Measurements from ENCODE around the gene ANKLE2.
"Not testable (repeated sequence)": the region's sequence is repeated elsewhere in the genome, so short reads cannot be mapped to it uniquely, and the experiment has no call there.

The ANKLE2 gene

DNA sequence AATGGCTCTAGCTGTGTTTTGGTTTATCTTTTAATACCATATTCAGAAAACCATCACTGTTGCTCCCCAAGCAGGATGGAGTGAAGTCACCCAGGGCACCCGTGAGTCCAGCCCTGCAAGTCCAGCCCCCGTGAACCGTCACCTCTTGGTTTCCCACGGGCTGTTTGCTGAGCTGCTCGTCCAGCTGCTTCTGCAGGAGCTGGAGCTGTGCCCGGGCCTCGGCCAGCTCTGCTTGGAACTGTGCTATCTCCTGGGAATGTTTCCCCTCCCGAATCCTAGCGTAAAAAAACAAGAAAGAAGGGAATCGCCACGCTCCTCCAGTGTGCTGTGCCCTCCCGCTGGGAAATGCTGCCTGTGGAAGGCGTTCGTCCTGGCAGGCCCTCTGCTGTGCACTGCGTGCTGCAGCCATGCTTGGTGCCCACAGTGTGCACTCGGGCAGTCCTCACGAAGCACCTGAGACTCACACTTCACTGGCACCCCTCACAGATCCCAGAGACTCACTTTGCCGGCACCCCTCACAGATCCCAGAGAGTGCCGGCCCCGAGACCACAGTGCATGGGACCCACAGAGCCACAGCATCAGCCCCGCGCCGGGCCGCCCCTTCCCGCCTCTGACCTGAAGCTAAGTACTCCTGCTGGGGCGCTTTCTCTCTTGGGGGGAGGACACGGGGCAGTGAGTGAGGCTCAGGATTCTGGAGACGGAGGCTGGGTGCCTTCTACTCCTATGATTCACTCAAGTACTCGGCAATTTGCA, 15.4 kb upstream of the ANKLE2 start:
- no peak for DNase-seq

DNA sequence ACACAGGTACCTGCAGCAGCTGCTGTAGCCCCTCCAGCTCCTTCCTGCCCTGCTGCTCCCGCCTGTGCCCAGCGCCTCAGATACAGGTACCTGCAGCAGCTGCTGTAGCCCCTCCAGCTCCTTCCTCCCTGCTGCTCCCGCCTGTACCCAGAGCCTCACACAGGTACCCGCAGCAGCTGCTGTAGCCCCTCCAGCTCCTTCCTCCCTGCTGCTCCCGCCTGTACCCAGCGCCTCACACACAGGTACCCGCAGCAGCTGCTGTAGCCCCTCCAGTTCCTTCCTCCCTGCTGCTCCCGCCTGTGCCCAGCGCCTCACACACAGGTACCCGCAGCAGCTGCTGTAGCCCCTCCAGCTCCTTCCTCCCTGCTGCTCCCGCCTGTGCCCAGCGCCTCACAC, 14.6 kb upstream of the ANKLE2 start:
- not testable (repeated sequence) for DNase-seq

DNA sequence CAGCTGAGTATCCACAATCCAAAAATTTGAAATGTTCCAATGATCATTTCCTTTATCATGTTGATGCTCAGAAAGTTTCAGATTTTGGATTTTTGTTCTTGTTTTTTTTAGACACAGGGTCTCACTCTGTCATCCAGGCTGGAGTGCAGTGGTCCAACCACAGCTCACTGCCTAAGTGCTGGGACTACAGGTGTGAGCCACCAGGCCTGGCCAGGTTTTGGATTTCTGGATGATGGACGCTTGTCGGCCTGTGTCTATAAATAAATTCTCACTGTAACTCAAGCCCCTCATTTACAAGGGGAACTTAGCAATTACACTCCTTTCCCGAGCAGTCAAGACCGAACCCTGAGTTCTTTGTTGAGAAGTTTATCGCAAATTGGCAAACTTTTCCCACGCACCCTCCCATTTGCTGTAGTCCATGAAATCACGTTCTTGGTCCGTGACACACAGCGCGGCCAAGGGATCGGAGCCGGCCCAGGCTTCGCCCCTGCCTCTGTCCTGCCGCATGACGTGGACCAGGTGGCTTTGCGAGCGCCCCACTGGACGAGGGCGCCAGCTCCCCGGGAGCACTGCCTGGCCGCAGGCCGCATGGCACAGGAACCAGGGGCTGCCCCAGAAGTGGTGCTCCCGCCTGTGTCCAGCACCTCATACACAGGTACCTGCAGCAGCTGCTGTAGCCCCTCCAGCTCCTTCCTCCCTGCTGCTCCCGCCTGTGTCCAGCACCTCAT, 14.0 kb upstream of the ANKLE2 start:
- no peak for DNase-seq

GRCh38 chr12:132774646-132775275, 13.1 kb upstream of the ANKLE2 start:
- DNase-seq = no peak

DNA sequence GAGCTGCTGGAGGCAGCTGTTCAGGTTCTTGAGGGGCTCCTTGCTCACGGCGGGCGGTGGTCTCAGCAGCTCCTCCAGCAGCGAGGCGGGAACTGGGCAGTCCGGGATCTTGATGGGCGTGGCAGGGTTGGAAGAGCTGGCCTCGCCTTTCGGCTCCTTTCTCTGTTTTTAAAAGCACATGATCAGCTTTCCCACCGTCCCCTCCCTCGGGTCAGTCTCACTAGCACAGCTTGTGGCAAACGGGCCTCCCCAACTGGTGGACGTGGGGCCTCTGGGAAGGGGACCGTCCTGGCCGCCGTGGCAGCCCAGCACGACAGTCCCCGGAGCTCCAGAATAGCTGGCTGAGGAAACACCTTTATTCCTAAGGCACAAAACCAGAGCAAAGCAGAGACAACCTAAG, 12.5 kb upstream of the ANKLE2 start:
- DNase-seq = no peak

GRCh38 chr12:132773077-132773955, 11.7 kb upstream of the ANKLE2 start:
- no peak for DNase-seq

DNA sequence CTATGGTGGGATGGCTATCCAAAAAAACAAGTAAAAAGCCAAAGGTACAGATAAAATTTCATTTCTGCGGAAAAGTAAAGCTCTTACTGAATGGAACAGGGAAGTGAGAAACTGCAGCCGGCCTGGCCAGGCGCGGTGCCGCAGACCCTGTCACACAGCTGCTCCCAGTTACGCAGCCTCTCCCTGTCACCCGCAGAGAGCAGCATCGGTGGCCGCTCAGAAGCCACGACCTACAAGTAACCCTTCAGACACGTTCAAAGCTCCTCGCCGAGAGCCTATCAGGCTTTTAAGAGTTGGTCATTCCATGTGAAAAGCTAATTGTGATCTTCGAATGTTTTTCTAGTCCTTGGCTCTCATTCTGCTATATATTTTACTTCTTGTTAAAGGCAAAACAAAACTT, 11.0 kb upstream of the ANKLE2 start:
- no peak for DNase-seq

GRCh38 chr12:132771126-132771838, 9.7 kb upstream of the ANKLE2 start:
- peak; percentile 51 for DNase-seq

DNA sequence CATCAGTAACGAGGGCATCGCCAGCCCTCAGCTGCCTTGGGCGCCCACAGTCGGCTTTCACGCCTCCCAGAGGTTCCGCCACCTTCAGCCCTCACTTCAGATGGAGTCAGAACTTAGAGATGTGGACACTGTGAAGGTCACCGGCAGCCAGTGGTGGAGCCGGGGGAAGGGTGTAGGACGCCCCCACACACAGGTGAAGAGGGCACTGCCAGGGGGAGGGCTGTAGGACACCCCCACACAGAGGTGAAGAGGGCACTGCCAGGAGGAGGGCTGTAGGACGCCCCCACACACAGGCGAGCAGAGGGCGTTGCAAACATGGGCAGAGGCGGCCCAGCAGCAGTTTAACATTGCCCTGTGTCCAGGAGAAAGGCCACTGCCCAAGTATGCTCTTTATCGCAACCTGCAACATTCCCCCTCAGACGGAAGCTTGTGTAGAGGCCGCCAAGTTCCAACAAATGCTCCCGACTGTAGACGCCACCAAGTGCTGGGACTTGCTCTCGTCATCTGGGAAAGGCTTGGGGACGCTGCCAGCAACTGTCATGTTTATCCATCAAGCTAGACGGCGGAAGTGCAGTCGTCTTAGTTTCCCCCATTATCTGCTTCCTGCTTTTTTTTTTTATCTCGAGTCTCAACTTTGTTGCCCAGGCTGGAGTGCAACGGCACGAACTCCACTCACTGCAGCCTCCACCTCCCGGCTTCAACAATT, 4.9 kb upstream of the ANKLE2 start:
- no peak for DNase-seq

GRCh38 chr12:132765361-132765760, 3.7 kb upstream of the ANKLE2 start:
- no peak for DNase-seq

- DNase-seq = no peak
Observed at GRCh38 chr12:132764231-132764630, 2.6 kb upstream of the ANKLE2 start.

DNA sequence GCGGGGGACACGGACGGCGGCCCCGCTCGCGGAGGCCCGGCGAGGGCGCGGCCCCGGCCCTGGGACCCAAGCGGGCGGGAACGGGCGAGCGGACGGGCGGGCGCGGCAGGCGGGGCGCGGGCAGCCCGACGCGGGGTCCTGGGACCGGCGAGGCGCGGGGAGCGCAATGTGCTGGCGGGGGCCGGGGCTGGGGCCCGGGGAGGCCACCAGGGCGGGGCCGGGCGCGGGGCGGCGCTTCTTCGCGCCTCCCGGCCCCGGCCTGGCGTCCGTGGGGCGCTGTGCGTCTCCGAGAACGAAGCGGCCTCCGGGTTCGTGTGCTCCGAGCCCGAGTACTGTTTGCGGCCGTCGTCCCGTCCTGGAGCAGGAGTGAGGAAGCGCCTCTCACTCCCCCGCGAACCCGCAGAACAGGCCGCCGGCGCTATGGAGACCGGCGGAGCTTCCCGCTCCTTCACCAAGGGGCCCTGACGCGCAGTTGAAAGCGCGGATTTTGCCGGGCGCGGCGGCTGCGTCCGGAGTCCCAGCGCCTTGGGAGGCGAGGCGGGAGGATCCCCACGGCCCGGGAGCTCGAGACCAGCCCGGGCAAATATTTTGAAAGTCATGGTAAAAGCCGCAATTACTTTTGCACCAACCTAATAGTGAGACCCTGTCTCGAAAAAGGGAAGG, 420 bp upstream of the ANKLE2 start:
- peak; percentile 85 for DNase-seq

GRCh38 chr12:132759359-132759758, 2.3 kb downstream of the ANKLE2 start:
- no peak for DNase-seq

DNA sequence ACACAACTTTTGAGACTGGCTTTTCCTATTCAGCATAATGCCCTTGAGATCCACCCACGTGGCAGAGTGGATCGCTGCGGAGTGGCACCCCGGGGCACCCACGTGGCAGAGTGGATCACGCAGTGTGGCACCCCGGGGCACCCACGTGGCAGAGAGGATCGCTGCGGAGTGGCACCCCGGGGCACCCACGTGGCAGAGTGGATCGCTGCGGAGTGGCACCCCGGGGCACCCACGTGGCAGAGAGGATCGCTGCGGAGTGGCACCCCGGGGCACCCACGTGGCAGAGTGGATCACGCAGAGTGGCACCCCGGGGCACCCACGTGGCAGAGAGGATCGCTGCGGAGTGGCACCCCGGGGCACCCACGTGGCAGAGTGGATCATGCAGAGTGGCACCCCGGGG, 2.8 kb downstream of the ANKLE2 start:
- DNase-seq = not testable (repeated sequence)

DNA sequence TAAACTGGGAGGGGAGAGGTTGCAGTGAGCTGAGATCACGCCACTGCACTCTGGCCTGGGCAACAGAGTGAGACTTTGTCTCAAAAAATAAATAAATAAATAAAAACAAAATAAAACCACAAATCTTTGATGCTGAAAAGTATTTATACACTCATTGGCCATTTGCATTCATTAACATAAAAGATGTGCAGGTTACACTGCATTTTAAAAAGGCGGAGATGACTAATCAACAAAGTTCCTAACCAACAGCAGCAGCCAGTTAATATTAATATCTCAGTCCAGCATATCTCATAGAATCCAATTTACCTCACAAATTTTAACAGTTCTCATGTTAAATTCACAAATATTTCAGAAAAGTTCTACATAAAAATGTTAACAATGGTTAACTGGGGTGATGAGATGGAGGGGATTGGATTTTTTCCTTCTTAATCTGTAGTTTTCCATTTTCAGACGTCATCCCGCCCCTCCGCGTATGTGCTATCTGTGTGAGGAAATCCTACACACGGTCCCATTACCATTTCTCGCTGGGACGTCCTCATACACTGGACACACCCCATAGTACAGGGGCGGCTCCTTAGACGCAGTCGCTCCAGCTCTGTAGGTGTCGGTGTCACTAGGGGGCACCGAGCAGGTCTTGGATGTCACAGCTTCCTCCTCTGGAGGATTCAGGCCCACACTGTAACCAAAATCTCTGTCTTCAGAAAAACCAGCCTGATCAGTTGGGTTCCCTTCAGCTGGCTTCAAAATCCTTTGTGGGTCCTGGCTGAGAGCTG, 7.3 kb downstream of the ANKLE2 start:
- DNase-seq = no peak

- DNase-seq = not testable (repeated sequence)
Observed at GRCh38 chr12:132753670-132754069, 8.0 kb downstream of the ANKLE2 start.

- no peak for DNase-seq
Observed at GRCh38 chr12:132748319-132748718, 13.3 kb downstream of the ANKLE2 start.

DNA sequence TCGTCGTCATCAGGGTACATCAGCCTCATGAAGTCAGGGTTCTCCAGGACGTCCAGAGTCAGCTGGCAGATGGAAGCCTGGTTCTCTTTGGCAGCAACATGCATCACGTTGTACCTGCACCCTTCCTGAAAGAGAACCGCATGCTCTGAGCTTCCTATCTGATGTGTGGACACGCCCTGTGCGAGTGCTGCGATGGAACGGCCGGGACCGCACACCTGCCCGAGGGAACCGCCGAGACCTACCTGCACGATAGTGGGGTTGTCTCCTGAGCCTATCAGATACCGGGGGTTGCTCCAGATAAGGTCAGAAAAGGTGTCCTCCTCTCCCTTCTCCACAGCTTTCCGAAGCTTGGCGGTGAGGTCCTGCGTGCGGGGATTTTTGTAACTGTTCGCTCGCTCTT, 13.7 kb downstream of the ANKLE2 start:
- DNase-seq = no peak

GRCh38 chr12:132747395-132747794, 14.2 kb downstream of the ANKLE2 start:
- no peak for DNase-seq

GRCh38 chr12:132746613-132747012, 15.0 kb downstream of the ANKLE2 start:
- DNase-seq = no peak

Measured in activated CD4-positive, alpha-beta T cell treated with anti-CD3 and anti-CD28 coated beads, Interleukin-2, amount 50 U/mL, for 16 hours (primary cell).